RCC 7860 (cell line): Measurements from ENCODE around the gene USB1.

ENCODE experiments used
- DNase-seq: peaks from one replicate; pipeline ENCODE4 v3.0.0-alpha.2; 2015; ENCODE audit warnings: low spot score
- FAIRE-seq: peaks from 2 replicates; lab custom pipeline; 2012; peaks lifted over from hg19 to GRCh38; lab: Jason Lieb, UNC

Gene USB1

DNA sequence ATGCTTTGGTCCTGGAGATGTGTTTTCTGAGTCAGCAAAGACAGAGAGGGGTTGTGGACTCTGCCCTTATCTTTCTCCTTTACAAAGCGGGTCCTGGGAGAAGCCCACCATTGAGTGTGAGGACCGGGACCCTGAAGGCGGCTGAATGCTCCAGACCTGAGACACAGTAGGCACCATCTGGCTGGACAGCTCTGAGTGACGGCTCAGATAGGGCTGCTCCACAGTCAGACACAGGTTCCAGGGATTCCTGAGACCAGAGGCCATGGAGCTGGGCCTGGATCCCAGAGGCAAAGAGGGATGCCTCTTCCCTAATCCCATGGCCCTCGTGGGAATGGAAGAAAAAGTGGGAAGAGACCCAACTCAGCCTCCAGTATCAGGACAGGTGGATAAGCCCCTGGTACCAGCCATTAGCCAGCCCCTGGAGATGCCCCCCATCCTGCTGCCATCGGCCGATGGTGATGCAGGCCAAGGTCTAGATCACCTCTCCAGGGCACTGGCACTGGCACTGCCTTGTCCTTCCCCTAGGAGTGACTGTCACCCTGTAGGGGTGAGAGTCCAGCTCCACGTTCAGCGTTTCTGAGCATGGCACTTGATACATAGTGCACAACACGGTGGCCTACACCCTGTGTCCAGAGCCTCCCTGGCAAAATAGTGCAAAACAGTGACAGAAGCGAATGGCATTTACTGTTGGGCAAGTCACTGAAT, 29.1 kb downstream of the USB1 start:
- FAIRE-seq (no peak), DNase-seq (no peak)

DNA sequence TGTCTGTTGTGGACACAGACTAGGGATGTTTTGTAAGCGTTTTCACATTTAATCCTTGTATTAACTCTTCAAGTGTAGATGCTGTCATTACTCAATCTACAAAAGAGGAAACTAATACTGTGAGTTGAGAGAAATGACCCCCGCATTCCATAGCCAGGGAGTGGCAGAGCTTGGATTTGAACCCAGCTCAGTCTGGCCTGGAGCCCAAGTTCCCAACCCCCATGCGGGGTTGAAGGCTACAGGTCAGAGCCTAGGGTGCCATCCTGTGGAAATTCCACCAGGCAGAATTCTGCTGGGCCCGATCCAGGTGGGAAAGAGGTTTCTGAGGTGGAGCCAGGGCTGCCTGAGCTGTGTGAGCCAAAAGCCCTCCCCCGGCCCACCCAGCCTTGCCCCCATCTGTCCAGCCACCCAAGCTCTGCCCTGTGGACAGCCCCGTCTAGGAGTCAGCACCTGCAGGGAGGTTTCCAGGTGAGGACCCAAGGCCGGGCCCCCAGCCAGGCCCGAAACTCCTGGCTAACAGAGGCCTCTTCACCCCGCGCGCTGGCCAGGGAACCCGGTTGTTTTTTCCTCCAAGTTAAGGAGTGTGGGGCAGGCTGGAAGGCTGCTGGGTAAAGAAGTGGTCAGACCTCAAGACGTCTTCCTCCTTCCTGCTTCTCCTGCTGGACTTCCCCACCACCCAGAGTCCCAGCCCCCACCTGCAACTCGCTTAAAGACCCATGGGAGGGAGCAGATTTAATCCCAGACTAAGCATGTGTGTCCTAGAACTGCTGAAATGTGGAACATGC, 30.0 kb downstream of the USB1 start:
- no peak for FAIRE-seq
- DNase-seq, result no peak

DNA sequence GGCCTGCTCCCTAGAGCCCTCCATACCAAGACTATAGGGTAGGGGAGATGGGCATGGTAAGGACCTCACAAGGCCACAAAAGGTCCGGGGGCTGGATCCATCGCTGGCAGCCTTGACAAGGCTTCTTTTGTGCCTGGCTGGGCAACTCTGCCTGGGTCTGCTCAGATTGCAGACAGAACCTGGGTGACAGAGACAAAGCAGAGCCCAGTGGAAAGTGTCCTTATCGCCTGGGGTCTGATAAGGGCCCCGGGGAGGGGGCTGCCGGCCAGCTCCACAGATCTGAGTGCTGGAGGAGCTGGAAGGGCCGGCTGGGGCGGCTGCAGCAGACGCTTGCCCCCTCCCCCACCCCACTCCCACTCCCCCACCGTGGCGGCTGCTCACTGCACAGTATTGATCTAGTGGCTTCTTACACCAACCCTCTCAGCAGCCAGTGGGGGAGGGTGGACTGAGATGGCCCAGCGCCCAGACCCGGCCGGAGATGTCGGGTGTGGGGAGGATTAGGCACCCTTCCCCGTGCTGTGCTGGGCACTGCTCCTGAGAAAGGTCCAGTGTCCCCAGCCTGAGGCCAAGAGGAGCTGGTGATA, 31.6 kb downstream of the USB1 start:
- FAIRE-seq, result no peak
- DNase-seq, result no peak

DNA sequence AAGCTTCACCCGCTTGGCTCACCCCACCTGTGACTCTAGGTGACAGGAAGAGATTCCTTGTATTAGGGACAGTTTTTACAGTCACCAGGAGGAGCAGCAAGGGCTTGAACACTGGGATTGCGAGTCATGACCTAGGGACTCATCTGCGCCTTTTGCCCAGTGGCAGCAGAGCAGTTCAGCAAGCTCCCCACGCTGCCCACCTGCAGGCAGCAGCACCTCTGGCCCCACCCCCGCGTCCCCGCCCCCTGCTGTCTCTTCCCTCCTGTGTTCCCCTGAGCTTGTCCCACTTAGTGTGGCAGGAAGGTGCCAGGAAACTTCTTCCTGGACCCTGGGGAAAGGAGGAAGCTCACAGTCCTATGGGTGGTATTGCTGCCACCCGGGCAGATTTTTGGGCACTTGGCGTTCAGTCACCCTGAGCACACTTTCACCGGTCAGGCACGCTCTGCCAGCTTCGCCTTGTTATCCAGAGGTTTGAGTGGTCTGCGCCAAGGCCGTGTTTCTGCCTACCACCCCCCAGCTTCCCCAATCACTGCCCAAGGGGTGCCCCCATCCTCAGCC, 33.0 kb downstream of the USB1 start:
- FAIRE-seq (no peak), DNase-seq (no peak)

DNA sequence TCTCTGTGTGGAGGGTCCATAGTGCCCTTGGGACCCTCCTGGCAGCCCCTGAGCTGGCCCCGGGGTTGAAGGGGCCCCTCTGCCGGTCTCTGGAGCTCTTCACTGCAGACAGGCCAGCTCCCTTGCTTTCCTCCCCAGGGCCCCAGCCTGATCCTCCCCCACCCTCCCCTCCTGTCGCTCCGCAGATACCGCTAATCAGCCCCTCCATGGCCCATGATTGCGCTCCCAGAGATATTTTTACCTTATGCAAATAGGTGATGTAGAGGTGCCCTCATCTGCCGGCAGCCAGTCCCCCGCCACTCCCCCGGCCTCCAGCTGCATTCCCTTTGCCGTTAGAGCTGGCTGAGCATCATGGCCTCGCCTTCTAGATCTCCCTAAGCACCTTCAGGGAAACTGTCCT, 33.6 kb downstream of the USB1 start:
- no peak for FAIRE-seq
- no peak for DNase-seq

DNA sequence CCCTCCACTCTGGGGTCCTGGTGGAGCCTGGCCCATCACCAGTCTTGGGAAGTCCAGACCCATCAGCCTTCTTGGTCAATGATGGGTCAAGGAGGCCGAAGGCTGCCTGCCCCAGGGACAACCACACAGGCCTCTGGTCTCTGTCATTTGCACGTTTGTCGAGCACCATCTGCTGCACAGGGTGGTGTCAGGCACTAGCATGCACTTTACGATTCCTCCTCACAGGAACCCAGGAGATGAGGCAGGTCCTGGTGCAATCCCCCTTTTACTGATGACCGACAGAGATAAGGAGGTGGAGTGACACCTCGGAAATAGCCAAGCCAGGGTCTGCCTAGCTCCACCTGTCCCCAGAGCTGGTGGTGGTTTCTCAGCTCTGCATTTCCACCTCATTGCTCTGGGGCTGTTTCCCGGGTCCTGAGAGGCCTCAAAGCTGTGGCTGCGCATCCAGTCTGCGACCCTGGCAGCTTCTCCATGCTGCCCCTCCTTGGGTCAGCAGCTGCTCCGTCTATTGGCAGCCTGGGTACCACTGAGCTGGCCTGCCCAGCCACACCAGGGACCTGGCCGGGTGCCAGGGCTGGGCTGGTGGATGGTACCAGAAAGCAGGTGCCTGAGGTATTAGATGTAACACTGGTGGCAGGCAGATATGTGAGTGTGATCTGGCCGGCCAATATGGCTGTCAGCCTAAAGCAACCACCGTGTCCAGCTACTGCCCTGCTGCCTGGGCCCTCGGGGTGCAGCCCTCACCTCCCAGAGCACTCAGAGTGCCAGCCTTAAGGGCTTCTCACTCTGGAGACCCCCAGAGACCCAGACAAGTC, 34.4 kb downstream of the USB1 start:
- FAIRE-seq (no peak), DNase-seq (no peak)

DNA sequence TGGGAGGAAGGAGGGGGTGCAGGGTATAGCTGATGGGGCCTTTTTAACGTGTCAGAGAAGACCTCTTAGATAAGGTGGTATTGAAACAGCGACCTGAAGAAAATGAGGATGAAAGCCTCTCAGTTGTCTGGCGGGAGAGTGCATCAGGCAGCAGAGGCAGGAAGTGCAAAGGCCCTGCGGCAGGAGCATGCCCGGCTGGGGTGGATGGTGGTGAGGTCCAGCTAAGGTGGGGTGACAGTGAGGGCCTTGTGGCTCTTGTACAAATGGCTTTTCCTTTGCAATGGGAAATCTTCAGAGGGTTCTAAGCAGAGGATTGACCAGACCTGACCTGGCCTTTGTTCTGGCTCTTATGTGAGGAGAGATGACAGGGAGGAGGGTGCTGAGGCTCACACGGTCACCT, 35.7 kb downstream of the USB1 start:
- FAIRE-seq, result no peak
- no peak for DNase-seq

DNA sequence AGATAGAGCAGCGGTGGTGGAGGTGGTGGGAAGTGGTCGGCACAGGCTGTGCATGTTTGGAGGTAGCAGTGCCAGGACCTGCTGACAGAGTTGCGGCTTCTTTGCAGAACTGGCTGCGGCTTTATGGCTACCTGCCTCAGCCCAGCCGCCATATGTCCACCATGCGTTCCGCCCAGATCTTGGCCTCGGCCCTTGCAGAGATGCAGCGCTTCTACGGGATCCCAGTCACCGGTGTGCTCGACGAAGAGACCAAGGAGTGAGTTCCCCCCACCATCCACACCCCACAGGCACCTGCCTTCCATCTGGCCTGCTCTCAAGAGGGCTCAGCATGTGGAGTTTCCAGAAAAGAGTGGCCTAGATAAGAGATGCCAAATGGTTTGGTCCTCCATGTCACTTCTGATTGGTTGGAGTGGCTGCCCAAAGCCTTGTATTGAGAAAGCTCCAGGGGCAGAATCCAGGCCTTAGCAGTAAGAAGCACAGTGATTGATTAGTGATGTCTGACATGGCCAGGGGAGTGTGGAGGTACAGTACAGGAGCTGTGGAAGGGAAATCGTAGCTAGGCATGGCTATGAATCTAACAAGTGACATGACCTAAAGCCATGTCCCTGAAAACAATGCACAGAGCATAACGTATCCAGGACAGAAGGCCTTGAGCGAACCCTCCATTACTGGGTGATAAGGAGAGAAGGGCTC, 36.3 kb downstream of the USB1 start:
- FAIRE-seq, result no peak
- no peak for DNase-seq

DNA sequence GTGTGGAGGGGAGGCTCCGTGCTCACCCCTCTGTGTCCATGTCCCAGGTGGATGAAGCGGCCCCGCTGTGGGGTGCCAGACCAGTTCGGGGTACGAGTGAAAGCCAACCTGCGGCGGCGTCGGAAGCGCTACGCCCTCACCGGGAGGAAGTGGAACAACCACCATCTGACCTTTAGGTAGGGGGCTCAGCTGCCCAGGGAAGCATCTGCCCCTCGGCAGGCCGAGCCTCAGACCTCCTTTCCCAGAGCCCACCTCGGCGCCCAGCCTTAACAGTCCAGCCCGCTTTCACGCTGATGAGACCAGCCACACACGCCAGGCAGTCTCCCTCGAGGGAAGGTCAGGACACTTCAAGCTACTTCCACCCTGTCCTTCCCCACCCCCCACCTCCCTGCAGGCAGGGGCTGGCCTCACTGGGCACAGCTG, 37.0 kb downstream of the USB1 start:
- FAIRE-seq, result no peak
- no peak for DNase-seq

DNA sequence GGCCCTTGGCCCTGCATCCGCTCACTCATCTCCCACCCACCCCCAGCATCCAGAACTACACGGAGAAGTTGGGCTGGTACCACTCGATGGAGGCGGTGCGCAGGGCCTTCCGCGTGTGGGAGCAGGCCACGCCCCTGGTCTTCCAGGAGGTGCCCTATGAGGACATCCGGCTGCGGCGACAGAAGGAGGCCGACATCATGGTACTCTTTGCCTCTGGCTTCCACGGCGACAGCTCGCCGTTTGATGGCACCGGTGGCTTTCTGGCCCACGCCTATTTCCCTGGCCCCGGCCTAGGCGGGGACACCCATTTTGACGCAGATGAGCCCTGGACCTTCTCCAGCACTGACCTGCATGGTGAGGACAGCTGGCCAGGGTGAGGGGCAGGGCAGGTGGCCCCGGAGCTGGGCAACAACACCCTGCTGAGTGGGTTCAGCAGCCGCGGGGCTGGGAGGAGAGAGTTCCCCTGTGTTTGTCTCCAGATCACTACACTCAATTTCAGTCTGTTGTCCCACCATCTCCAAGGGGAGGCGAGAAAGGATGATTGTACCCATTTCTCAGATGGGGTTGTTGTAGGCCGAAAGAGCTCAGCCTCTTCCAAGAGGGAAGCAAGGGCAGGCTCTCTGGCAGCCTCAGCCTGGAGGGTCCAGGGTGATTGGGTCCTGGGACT, 38.8 kb downstream of the USB1 start:
- DNase-seq, result no peak
- no peak for FAIRE-seq

DNA sequence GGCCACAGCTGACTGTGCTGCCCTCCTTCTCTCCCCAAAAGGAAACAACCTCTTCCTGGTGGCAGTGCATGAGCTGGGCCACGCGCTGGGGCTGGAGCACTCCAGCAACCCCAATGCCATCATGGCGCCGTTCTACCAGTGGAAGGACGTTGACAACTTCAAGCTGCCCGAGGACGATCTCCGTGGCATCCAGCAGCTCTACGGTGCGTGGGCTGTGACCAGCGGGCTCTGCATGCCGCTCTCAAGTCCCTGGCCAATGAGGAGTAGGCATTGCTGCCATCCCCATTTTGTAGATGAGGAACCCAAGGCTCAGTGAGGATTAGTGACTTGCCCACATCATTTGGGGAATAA, 39.3 kb downstream of the USB1 start:
- FAIRE-seq (no peak), DNase-seq (no peak)

DNA sequence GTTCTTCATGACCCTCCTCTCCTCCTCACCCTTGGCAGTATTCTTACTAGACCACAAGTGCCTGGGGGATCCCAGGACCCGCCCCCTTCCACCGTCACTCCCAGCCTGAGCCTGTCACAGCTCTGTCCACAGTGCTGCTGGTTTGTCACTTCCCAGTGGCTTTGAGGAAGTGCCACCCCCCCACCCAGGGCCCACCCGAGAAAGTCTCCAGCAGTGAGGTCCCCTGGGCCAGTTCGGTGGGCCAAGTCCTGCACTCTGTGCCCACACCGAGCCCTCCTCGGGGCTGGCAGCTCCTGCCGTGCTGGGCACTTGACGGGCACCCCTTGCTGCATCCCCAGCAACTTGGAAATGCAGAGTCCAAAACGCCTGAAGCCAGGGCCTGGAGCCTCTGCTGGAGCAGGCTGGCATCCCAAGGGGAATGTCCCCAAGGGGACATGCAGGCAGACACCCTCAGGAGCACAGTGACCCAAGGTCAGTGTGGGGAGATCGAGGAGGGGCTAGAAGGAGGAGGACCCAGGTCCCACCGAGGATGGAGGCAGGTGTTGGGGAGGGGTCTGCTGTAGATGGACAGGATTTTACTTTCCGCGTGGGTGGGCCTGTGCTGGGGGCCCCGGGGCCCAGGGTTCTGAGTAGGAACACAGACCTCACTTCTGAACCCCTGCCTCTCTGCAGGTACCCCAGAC, 39.9 kb downstream of the USB1 start:
- FAIRE-seq (no peak), DNase-seq (no peak)

DNA sequence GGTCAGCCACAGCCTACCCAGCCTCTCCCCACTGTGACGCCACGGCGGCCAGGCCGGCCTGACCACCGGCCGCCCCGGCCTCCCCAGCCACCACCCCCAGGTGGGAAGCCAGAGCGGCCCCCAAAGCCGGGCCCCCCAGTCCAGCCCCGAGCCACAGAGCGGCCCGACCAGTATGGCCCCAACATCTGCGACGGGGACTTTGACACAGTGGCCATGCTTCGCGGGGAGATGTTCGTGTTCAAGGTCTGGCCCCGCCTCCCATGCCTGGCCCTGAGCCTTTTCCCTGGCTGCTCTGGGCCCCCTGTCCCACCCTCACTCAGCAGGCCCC, 40.4 kb downstream of the USB1 start:
- FAIRE-seq (no peak), DNase-seq (no peak)

DNA sequence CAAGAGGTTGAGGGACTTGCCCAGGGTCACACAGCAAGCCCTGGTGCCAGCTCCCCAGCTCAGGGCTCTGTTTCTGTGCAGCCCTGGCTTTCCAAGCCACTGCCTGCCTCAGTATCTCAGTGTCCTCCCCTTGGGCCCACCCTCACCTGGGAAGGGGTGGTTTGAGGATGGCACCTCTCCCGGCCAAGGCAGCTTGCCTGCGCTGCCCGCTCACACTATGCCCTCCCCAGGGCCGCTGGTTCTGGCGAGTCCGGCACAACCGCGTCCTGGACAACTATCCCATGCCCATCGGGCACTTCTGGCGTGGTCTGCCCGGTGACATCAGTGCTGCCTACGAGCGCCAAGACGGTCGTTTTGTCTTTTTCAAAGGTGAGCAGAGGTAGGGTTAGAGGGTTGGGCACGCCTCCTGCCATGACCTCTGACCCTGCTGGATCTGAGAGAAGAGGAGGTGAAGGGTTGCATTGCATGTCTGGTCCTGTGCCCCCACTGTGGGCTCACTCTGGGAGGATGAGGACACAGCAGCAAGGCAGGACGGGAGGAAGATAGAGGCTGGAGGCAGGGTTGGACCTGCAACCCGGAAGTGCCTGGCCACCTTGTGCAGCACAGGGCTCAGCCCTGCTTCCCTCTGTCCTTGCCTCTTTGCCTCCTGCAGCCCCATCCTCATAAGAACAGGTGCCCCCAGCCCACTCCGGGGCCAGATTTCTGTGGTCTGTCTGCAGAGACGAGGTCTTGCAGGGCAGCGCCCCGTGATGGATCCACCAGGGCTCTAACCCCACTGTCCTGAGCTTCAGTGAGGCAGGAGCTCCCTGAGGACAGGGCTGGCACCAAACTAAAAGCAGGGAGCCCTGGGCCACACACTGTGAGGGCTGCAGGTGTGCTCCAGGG, 41.0 kb downstream of the USB1 start:
- FAIRE-seq (no peak), DNase-seq (no peak)

DNA sequence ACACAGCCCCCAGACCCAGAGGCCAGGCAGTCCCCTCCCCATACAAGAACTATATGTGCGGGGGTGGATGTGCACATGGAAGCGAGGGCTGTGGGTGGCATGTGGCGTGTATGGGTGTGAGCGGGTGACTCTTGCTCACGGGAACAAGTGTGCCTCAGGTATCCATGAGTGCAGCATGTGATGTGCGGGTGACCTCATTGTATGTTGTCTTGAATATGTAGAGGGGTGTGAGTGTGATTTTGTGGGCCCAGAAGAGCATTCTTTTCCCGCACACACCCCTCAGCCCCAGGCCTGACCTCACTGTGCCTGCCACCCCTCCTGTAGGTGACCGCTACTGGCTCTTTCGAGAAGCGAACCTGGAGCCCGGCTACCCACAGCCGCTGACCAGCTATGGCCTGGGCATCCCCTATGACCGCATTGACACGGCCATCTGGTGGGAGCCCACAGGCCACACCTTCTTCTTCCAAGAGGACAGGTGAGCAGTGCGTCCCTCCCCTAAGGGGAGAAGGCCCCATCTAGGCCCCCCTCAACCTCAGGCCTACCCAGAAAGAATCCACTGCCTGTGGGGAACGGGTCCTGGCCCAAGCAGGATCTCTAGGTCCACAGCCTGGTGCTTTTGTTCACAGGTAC, 41.8 kb downstream of the USB1 start:
- FAIRE-seq, result no peak
- DNase-seq, result no peak

DNA sequence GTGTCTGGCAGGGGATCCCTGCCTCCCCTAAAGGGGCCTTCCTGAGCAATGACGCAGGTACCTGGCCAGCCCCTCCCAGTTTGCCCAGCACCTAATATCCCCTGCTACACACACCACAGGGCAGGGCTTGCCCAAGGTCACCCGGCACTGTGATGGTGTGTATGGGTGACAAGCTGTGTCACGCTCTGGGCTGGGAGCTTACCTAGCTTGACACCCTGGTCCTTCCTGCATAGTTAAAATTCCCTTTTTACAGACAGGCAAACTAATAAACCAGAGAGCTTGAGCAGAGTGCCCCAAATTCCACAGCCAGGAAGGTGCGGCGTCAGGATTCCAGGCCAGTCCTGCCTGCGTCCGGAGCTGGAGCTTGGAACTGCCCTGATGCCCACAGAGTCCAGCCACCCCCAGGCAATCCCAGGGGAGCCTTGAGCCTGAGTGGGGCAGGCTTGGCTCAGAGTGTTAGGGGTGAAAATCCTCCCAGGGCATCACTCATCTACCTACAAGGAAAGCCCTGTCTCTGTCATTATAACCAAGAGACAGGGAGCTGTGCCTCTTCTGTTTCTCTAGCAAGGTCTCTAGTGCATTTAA, 42.5 kb downstream of the USB1 start:
- FAIRE-seq (no peak), DNase-seq (no peak)

DNA sequence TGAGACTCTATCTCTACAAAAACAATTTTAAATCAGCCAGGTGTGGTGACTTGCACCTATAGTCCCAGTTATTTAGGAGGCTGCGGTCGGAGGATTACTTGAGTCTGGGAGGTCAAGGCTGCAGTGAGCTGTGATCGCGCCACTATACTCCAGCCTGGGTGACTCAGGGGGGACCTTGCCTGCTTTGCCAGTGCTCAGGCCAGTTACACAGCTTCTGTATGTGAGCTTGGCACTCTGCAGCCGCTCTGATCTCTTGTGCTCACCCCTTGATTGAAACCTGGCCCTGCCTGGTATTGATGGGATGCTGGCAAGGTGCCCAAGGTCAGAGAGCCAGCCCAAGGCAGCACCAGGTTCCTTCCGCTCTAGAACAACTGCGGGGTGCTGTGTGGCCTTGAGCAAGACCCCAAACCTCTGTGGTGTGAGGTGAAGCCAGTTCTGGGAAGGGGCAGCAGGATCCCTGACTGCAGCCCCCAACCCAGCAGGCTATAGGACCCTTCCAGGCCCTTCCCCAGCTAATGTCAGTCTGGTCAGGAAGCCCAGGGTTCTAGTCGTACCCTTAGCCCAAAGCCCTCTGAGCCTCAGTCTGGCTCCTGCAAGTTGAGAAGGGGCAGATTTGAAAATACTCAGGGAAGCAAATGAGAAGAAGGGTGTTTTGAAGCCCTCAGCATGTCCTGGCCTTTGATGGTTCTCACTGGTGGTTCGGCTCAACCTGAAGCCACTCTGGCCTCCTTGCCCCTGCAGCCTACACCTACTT, 43.2 kb downstream of the USB1 start:
- no peak for DNase-seq
- FAIRE-seq, result no peak
